HEK293 (cell line): ENCODE measurements around the gene ST6GAL1.

Experiments
- CTCF ChIP-seq: fragments of 450-650 bp; formaldehyde crosslinking; IDR thresholded peaks from 2 replicates; pipeline ENCODE4 v1.5.1; 2016; ENCODE audit warnings: missing biosample characterization, missing genetic modification characterization
- KLF17 ChIP-seq: fragments of 450-650 bp; formaldehyde crosslinking; IDR thresholded peaks from 2 replicates; pipeline ENCODE4 v1.5.1; 2016; ENCODE audit warnings: missing biosample characterization, missing genetic modification characterization
- MYNN ChIP-seq: fragments of 450-650 bp; formaldehyde crosslinking; IDR thresholded peaks from 2 replicates; pipeline ENCODE4 v1.5.1; 2016; ENCODE audit warnings: missing biosample characterization, missing genetic modification characterization, borderline replicate concordance
- PATZ1 ChIP-seq: fragments of 450-650 bp; formaldehyde crosslinking; IDR thresholded peaks from 2 replicates; pipeline ENCODE4 v1.5.1; 2016; ENCODE audit warnings: missing biosample characterization, missing genetic modification characterization
- TCF7L2 ChIP-seq: IDR thresholded peaks from 2 replicates; pipeline ENCODE4 v1.6.1; 2011; ENCODE audit warnings: low read depth, mild to moderate bottlenecking, inconsistent platforms, low read length, moderate library complexity, borderline replicate concordance
- ZEB2 ChIP-seq: fragments of 450-650 bp; formaldehyde crosslinking; IDR thresholded peaks from 2 replicates; pipeline ENCODE4 v1.5.1; 2016; ENCODE audit warnings: missing biosample characterization, missing genetic modification characterization
- ZIC2 ChIP-seq: fragments of 450-650 bp; formaldehyde crosslinking; IDR thresholded peaks from 2 replicates; pipeline ENCODE4 v1.5.1; 2016; ENCODE audit warnings: missing biosample characterization, missing genetic modification characterization
- ZNF18 ChIP-seq: fragments of 450-650 bp; formaldehyde crosslinking; IDR thresholded peaks from 2 replicates; pipeline ENCODE4 v1.5.1; 2016; ENCODE audit warnings: missing biosample characterization, missing genetic modification characterization
- ZNF280D ChIP-seq: fragments of 450-650 bp; formaldehyde crosslinking; IDR thresholded peaks from 2 replicates; pipeline ENCODE4 v1.5.1; 2016; ENCODE audit warnings: missing biosample characterization, missing genetic modification characterization
- ZNF302 ChIP-seq: fragments of 450-650 bp; formaldehyde crosslinking; IDR thresholded peaks from 2 replicates; pipeline ENCODE4 v1.5.1; 2016; ENCODE audit warnings: missing biosample characterization, missing genetic modification characterization, low read depth
- ZNF391 ChIP-seq: fragments of 450-650 bp; formaldehyde crosslinking; IDR thresholded peaks from 2 replicates; pipeline ENCODE4 v1.5.1; 2016; ENCODE audit warnings: low read depth, missing biosample characterization, missing genetic modification characterization, borderline replicate concordance
- ZNF596 ChIP-seq: fragments of 450-650 bp; IDR thresholded peaks from 2 replicates; pipeline ENCODE4 v1.5.0; 2018; ENCODE audit warnings: missing biosample characterization, mild to moderate bottlenecking, missing genetic modification characterization, moderate library complexity

GRCh38 chr3:187074846-187075245, 144.5 kb downstream of the ST6GAL1 start:
- TF ChIP-seq CTCF (tag by site-specific recombination) (no peak), ZIC2 (tag by site-specific recombination) (no peak), KLF17 (no peak), MYNN (tag by site-specific recombination) (no peak), ZNF280D (no peak), ZEB2 (tag by site-specific recombination) (no peak), ZNF391 (tag by site-specific recombination) (no peak), ZNF302 (tag by site-specific recombination) (no peak), TCF7L2 (no peak), ZNF596 (tag by site-specific recombination) (no peak), PATZ1 (tag by site-specific recombination) (no peak), ZNF18 (tag by site-specific recombination) (no peak)
